HS-5 (cell line): ENCODE measurements around the gene ALG12.
"Not testable (repeated sequence)": the region's sequence is repeated elsewhere in the genome, so short reads cannot be mapped to it uniquely, and the experiment has no call there.

Experiments
- DNase-seq: peaks from one replicate; pipeline ENCODE4 v3.0.0-alpha.2; 2012; ENCODE audit warnings: low read depth

The ALG12 gene

GRCh38 chr22:49867303-49868265 is 50.7 kb downstream of the ALG12 start:
- no peak for DNase-seq

GRCh38 chr22:49866646-49867045 is 51.6 kb downstream of the ALG12 start:
- no peak for DNase-seq

GRCh38 chr22:49866134-49866533 is 52.1 kb downstream of the ALG12 start:
- DNase-seq, result no peak

GRCh38 chr22:49865156-49865555 is 53.1 kb downstream of the ALG12 start:
- DNase-seq, result no peak

DNA sequence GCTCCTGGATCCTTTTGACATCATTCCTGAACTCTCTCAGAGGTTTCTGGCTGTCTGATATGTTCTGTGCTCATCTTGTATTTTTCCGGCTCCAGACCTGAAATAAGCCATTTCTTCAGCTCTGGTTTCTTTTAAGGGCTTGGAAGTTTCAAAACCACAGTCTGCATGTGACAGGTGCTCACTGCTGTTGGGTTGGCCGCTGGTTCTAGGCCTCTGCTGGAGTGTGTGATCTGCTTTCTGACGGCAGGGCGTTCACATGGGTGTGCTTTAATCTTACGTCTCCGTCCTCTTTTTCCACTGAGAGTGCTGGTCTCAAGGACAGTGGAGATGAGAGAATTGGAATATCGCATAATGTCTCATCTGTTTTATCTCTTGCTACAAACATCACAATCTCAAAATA is 54.3 kb downstream of the ALG12 start:
- DNase-seq, result no peak

GRCh38 chr22:49862496-49862776 is 55.8 kb downstream of the ALG12 start:
- DNase-seq, result no peak

DNA sequence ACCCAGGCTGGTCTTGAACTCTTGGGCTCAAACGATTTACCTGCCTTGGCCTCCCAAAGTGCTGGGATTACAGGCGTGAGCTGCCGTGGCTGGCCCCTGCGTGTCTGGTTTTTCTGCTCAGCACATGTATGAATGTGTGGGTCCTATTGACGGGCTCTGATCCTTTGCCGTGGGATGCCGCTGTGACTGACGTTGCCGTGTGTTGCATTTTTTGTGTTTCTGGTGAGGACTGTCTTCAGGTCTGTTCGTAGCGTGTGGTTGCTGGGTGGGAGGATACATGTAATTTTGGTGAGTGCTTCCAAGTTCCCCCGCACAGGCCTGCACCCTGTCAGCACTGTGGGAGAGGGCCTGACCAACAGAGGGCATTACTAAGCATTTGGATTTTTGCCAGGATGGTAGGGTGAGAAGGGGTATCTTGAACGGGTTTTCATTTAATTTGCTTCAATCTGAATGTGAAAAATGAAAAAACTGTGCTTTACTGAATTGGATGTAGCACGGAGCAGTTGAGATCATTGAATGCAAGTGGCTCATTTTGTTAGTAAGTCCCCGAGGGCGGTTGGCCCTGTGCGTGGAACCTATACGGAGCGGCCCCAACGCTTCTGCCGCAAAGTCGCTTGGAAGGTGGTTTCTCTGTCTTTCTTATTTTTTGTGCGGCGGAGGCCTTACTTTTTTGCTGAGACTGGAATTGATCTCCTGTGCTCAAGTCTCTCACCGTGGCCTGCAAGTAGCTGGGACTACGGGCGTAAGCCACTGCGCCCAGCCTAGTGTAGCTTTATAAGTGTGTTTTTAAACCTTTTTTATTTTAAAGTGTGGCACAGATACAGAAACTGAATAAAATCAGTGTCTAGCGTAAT is 56.4 kb downstream of the ALG12 start:
- no peak for DNase-seq

DNA sequence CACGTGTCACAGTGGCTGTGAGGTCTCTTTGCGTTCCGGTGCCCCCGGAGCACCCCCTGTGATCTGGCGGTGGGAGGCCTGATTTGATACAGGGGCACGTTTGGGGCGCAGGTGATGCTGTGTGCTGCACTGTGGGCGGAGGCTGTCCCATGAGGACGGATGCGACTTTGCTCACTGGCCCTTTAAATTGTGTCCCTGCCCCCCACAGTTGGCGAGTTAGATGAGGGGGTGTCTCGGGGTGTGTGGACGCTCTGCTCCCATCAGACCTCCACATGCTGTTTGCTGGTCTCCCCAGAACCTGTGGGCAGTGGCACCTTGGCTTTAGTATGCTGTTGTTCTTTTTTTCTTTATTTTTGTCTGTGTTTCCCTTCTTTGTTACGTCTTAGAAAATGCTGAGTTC is 59.4 kb downstream of the ALG12 start:
- no peak for DNase-seq

DNA sequence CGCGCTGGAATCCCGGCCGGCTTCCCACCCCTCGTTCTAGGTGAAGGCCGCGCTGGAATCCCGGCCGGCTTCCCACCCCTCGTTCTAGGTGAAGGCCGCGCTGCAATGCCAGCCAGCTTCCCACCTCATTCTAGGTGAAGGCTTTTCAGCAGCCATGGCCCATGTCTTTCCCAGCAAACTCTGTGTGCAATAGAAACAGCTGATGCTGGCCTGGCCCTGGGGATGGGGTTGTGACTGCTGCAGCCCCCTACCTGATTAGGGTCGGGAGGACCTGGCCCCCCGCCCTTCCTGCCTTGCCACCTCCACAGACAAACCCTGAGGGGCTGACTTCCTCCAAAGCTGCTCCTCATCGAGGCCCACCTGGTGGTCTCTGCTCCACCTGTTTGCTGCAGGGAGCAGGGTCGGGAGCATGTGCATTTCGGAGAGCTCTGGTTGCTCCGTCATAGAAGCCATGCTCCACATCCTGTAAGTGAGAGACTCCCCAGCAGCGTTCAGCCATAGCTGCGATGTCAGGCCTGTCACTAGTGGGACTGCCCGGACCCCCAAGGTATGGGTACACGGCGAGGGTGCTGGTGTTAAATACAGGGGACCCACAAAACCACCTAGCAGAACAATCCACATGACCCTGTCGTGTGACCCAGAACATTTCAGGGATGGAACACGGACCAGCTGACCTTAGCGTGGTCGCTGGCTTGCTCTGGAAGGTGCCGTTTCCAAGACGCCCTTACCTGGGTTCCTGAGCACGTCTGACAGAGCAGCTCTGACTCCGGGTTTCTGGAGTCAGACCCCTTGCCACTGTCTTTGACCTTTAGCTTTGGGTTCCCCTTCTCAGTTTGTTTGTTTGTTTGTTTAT is 61.2 kb downstream of the ALG12 start:
- DNase-seq, result no peak

- DNase-seq, result no peak
Measured at GRCh38 chr22:49856343-49856742, 61.9 kb downstream of the ALG12 start.

DNA sequence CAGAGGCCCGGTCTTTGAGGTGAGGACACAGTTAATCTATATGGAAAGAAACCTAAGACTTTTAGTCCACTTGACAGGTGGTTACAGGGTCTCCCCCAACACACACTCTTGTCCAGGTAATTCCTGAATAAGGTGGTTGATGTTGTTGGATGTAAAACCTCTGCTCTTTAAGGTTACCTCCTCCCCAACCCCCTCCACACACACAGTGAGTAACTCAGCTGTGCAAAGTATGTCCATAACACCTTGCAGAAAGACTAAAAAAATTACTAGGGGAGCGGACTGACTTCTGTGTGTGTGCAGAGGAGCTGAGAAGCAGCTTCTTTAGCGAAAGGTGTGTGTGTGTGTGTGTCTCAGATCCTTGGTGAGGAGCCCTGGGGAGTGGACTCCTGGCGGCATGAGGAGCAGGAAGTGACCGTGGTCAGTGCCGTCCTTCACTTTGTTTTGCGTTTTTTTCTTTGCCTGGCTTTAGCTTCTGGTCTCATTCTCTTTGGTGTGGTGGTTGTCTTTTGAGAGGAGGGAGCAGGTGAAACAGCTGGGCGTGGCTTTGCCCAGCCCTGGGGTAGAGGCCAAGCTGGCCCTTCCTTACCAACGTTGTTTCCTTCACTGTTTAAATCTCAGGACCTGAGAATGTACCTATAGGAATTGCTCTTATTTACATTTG is 62.9 kb downstream of the ALG12 start:
- no peak for DNase-seq

DNA sequence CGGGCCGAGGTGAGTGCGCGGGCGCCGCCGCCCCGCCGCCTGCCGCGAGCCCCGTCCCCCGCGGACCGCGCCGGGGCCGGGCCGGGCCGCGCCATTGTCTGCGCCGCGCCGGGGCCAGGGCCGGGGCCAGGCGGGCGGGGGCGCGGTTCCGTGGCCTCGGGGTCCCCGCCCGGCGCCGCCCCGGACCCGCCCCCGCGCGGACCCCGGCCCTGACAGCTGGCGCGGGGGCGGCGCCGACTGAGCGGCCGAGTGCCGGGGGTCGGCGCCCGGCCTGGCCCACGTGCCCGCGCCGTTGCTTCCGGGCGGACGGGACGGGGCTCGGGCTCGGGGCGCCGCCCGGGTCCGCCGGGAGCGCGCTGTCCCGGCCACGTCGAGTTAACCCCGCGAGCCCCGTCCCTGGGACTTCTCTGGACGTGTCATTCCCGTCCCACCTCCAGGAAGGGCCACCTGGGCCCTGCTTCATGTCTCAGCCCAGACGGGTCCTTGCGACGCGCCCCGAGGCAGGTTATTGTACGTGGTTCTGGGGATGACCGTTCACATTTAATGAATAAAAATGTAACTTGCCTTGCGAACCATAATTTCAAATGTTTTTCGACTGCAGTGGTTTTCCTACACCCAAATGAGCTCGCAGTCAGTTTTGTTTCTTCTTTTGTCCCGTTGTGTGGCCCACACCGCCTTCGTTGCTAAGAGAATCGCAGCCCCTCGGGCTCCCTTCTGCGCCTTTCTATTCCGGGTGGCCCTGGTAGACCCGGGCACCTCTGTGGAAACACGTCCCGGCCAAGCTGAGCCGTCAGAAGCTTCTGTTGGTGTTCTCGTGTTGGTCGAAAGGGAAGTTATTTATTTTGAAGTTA is 64.0 kb downstream of the ALG12 start:
- DNase-seq, result no peak

- DNase-seq, result peak; percentile 85
Measured at GRCh38 chr22:49852898-49853894, 65.0 kb downstream of the ALG12 start, which contains the start of gene ZBED4. Gene ZBED4 (plus strand): TSS chr22:49853844. CDS start chr22:49883663, 29,819 bp downstream.

GRCh38 chr22:49852568-49852897 is 65.7 kb downstream of the ALG12 start:
- not testable (repeated sequence) for DNase-seq

- DNase-seq, result no peak
Measured at GRCh38 chr22:49850959-49851802, 67.1 kb downstream of the ALG12 start.
